ENCODE results near the gene FARS2. TPM values are rescaled to one million over a fixed set of nuclear protein-coding genes. Genes with fewer than 3 reads are reported as not detected.

The FARS2 gene
- polyA plus RNA-seq, 1 of the 3 experiments (the other 2 are of a cell fraction) = 12.5 TPM

DNA sequence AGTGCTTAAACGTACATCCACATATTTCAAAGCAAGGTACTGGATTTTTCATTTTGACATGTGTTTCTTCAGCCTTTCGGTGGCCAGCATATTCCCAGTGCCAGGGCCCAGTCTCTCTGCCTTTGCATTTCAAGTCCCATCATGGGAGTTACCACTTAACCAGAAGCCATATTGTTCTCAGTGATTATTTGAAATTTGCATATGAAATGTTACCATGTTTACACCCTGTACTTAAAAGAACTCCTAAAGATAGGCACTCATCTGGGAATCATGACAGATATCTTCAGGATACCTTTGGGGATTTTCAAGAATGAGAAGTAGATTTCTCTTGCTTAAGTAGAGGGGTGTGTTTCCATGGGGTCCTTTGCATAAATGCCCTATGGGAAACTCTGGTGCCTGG is 377.9 kb downstream of the FARS2 start:
- no peak for TF ChIP-seq CHD2 (IDR thresholded peaks at IDR 0.05; ENCODE audit: low read length, partially characterized antibody)
- TF ChIP-seq RCOR1 (IDR thresholded peaks at IDR 0.05; ENCODE audit: low read length) = no peak
- no peak for TF ChIP-seq GABPA (IDR thresholded peaks at IDR 0.05; ENCODE audit: low read depth)
- no peak for TF ChIP-seq SMC3 (IDR thresholded peaks at IDR 0.05; ENCODE audit: low read depth, low read length)
- no peak for TF ChIP-seq YY1 (IDR thresholded peaks at IDR 0.05; ENCODE audit: low read depth)
- TF ChIP-seq, protein P1, sequence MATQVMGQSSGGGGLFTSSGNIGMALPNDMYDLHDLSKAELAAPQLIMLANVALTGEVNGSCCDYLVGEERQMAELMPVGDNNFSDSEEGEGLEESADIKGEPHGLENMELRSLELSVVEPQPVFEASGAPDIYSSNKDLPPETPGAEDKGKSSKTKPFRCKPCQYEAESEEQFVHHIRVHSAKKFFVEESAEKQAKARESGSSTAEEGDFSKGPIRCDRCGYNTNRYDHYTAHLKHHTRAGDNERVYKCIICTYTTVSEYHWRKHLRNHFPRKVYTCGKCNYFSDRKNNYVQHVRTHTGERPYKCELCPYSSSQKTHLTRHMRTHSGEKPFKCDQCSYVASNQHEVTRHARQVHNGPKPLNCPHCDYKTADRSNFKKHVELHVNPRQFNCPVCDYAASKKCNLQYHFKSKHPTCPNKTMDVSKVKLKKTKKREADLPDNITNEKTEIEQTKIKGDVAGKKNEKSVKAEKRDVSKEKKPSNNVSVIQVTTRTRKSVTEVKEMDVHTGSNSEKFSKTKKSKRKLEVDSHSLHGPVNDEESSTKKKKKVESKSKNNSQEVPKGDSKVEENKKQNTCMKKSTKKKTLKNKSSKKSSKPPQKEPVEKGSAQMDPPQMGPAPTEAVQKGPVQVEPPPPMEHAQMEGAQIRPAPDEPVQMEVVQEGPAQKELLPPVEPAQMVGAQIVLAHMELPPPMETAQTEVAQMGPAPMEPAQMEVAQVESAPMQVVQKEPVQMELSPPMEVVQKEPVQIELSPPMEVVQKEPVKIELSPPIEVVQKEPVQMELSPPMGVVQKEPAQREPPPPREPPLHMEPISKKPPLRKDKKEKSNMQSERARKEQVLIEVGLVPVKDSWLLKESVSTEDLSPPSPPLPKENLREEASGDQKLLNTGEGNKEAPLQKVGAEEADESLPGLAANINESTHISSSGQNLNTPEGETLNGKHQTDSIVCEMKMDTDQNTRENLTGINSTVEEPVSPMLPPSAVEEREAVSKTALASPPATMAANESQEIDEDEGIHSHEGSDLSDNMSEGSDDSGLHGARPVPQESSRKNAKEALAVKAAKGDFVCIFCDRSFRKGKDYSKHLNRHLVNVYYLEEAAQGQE (IDR thresholded peaks at IDR 0.05; ENCODE audit: low read depth, low read length) = no peak
- TF ChIP-seq JUND (IDR thresholded peaks at IDR 0.05) = no peak
- TF ChIP-seq FOXJ3 (CRISPR knock-in tag; IDR thresholded peaks at IDR 0.05) = no peak
- TF ChIP-seq ELF1 (IDR thresholded peaks at IDR 0.05) = no peak
- H3K4me1 ChIP-seq (ENCODE audit: control insufficient read depth in 1 of 2, insufficient read depth in 2 of 2, low read depth in 1 of 2, low read length in 1 of 2) = peaks cover 0 to 12% of the 10 kb centered on the region in 2 experiments; a peak in 1 of 4 replicates
- no peak overlapping the region for H3K4me3 ChIP-seq (ENCODE audit: low read depth in 2 of 2, low read length in 1 of 2)
- CTCF ChIA-PET = interaction anchor here (1.5 kb wide), 1 partner anchor 11 kb away, joined by 4 read pairs; no protein-coding TSS in a partner anchor
- no peaks in the 10 kb centered on the region for H3K9me2 ChIP-seq
- no peak for DNase-seq
- no peaks in the 10 kb centered on the region for H4K20me1 ChIP-seq (ENCODE audit: insufficient read depth)
- H3F3A ChIP-seq (replicated peaks; ENCODE audit: insufficient read depth) = no peaks in the 10 kb centered on the region
- no peaks in the 10 kb centered on the region for H3K27me3 ChIP-seq (ENCODE audit: insufficient read depth)
- WGBS (ENCODE audit: low lambda C conversion rate) = 90% methylated on average over 2 of the region's 2 CpGs
- H3K9ac ChIP-seq = no peak overlapping the region
- no peak overlapping the region for H2AFZ ChIP-seq (ENCODE audit: low read depth)
- no peak overlapping the region for H3K27ac ChIP-seq (ENCODE audit: low read depth in 2 of 2, low read length in 1 of 2)
- no peaks in the 10 kb centered on the region for H3K79me2 ChIP-seq (ENCODE audit: insufficient read depth)
- H3K4me2 ChIP-seq = no peak overlapping the region
- no peaks in the 10 kb centered on the region for H3K36me3 ChIP-seq (replicated peaks in 1 of 2; ENCODE audit: control insufficient read depth in 1 of 2, insufficient read depth in 2 of 2, low read length in 1 of 2)
- POLR2A ChIA-PET = no interaction called here
- H3K9me3 ChIP-seq = peaks cover 6% of the 10 kb centered on the region

DNA sequence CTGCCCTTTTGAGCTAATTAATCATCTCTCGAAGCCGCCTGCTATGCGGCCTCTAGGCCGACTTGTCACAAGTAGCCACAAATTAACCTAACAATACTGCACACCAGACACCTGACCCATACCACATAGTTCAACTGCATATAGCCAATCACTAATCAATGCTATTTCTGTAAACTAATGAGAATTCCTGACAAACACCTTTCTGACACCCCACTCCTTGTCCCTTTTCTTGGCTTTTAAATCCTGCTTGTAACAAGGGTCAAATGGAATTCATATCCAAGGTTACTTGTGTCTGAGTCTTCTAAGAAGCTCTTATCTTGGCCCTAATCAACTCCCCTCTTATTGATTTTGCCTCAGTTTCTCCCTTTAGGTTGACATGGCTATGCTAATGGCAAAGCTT is 379.3 kb downstream of the FARS2 start:
- Histone ChIP-seq H2AFZ (ENCODE audit: low read depth) (no peak overlapping the region), H3K4me3 (ENCODE audit: low read depth in 2 of 2, low read length in 1 of 2) (no peak overlapping the region)
- 90% methylated on average over 4 of the region's 4 CpGs for WGBS (ENCODE audit: low lambda C conversion rate)
- TF ChIP-seq GABPA (IDR thresholded peaks at IDR 0.05; ENCODE audit: low read depth) = no peak
- TF ChIP-seq, protein P1 (IDR thresholded peaks at IDR 0.05; ENCODE audit: low read depth, low read length) = no peak
- TF ChIP-seq YY1 (IDR thresholded peaks at IDR 0.05; ENCODE audit: low read depth) = no peak
- TF ChIP-seq MEF2A (IDR thresholded peaks at IDR 0.05; ENCODE audit: borderline replicate concordance, low read depth) = no peak
- TF ChIP-seq, protein P2, sequence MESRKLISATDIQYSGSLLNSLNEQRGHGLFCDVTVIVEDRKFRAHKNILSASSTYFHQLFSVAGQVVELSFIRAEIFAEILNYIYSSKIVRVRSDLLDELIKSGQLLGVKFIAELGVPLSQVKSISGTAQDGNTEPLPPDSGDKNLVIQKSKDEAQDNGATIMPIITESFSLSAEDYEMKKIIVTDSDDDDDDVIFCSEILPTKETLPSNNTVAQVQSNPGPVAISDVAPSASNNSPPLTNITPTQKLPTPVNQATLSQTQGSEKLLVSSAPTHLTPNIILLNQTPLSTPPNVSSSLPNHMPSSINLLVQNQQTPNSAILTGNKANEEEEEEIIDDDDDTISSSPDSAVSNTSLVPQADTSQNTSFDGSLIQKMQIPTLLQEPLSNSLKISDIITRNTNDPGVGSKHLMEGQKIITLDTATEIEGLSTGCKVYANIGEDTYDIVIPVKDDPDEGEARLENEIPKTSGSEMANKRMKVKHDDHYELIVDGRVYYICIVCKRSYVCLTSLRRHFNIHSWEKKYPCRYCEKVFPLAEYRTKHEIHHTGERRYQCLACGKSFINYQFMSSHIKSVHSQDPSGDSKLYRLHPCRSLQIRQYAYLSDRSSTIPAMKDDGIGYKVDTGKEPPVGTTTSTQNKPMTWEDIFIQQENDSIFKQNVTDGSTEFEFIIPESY (IDR thresholded peaks at IDR 0.05; ENCODE audit: borderline replicate concordance, low read depth) = no peak
- TF ChIP-seq, protein P3, sequence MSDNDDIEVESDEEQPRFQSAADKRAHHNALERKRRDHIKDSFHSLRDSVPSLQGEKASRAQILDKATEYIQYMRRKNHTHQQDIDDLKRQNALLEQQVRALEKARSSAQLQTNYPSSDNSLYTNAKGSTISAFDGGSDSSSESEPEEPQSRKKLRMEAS (IDR thresholded peaks at IDR 0.05; ENCODE audit: low read depth) = no peak
- TF ChIP-seq, protein P4, sequence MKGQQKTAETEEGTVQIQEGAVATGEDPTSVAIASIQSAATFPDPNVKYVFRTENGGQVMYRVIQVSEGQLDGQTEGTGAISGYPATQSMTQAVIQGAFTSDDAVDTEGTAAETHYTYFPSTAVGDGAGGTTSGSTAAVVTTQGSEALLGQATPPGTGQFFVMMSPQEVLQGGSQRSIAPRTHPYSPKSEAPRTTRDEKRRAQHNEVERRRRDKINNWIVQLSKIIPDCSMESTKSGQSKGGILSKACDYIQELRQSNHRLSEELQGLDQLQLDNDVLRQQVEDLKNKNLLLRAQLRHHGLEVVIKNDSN (IDR thresholded peaks at IDR 0.05; ENCODE audit: borderline replicate concordance, low read depth) = no peak
- TF ChIP-seq MXI1 (IDR thresholded peaks at IDR 0.05; ENCODE audit: low read depth, low read length) = no peak
- TF ChIP-seq, protein P5, sequence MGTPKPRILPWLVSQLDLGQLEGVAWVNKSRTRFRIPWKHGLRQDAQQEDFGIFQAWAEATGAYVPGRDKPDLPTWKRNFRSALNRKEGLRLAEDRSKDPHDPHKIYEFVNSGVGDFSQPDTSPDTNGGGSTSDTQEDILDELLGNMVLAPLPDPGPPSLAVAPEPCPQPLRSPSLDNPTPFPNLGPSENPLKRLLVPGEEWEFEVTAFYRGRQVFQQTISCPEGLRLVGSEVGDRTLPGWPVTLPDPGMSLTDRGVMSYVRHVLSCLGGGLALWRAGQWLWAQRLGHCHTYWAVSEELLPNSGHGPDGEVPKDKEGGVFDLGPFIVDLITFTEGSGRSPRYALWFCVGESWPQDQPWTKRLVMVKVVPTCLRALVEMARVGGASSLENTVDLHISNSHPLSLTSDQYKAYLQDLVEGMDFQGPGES (IDR thresholded peaks at IDR 0.05; ENCODE audit: low read depth, low read length) = no peak
- no peak for TF ChIP-seq FOXJ3 (CRISPR knock-in tag; IDR thresholded peaks at IDR 0.05)

More for the DNA sequence above, 379.3 kb downstream of the FARS2 start:
- ChIA-PET POLR2A (no interaction called here), CTCF (interaction anchor here (1.5 to 2.5 kb wide), 2 partner anchors 12 to 169 kb away, joined by 4 to 12 read pairs; no protein-coding TSS in a partner anchor)
- H3K27ac ChIP-seq (ENCODE audit: low read depth in 2 of 2, low read length in 1 of 2) = no peak overlapping the region
- H3K9ac ChIP-seq = no peak overlapping the region
- no peaks in the 10 kb centered on the region for H4K20me1 ChIP-seq (ENCODE audit: insufficient read depth)
- no peaks in the 10 kb centered on the region for H3K27me3 ChIP-seq (ENCODE audit: insufficient read depth)
- no peaks in the 10 kb centered on the region for H3K36me3 ChIP-seq (replicated peaks in 1 of 2; ENCODE audit: control insufficient read depth in 1 of 2, insufficient read depth in 2 of 2, low read length in 1 of 2)
- H3K9me3 ChIP-seq = peaks cover 6% of the 10 kb centered on the region
- H3K4me1 ChIP-seq (ENCODE audit: control insufficient read depth in 1 of 2, insufficient read depth in 2 of 2, low read depth in 1 of 2, low read length in 1 of 2) = peaks cover 0 to 16% of the 10 kb centered on the region in 2 experiments; a peak in 2 of 4 replicates
- no peaks in the 10 kb centered on the region for H3K9me2 ChIP-seq
- H3K79me2 ChIP-seq (ENCODE audit: insufficient read depth) = no peaks in the 10 kb centered on the region
- DNase-seq = no peak
- H3K4me2 ChIP-seq = no peak overlapping the region
- no peaks in the 10 kb centered on the region for H3F3A ChIP-seq (replicated peaks; ENCODE audit: insufficient read depth)
